Naive thymus-derived CD4-positive, alpha-beta T cell (primary cell): ENCODE measurements around the gene WFDC1. TPM values are rescaled to one million over a fixed set of nuclear protein-coding genes. Genes with fewer than 3 reads are reported as not detected.

Experiments used
- ATAC-seq: fragments of 150-1000 bp; cut with Tn5 transposase; 2 replicates; pipeline ENCODE4 v1.10.0; 2021; ENCODE audit warnings: mild to moderate bottlenecking, moderate library complexity
- CTCF ChIA-PET: fragments of 350-600 bp; sonication (Branson Sonifier 250); formaldehyde crosslinking; loops from one replicate; lab custom pipeline; 2021; ENCODE audit warnings: antibody characterized with exemption; lab: Charles Lee
- POLR2A ChIA-PET: fragments of 350-600 bp; sonication (Branson Sonifier 250); formaldehyde crosslinking; loops from one replicate; lab custom pipeline; 2021; ENCODE audit warnings: antibody characterized with exemption, inconsistent platforms; lab: Charles Lee
- DNase-seq, 9 donors: peaks; one replicate each; pipeline versions ENCODE4 v3.0.0 to v3.0.0-alpha.2; 2020 to 2022; ENCODE audit warnings: mixed read lengths in 1 of 9
- H3K27ac ChIP-seq: one replicate; pipeline ENCODE4 v1.7.0; 2013; ENCODE audit warnings: mild to moderate bottlenecking, low read depth, low read length, moderate library complexity
- H3K27me3 ChIP-seq, 2 donors: one replicate each; pipeline ENCODE4 v1.7.0; 2013; ENCODE audit warnings: low read length in 2 of 2, mild to moderate bottlenecking in 2 of 2, moderate library complexity in 2 of 2; ENCODE audit not compliant: control insufficient read depth in 2 of 2, insufficient read depth in 2 of 2
- H3K36me3 ChIP-seq, 3 experiments: 1 replicate in 2 of 3; 2 replicates in 1 of 3; pipeline ENCODE4 v1.7.0; 2013; ENCODE audit warnings: low read length in 3 of 3, mild to moderate bottlenecking in 3 of 3, moderate library complexity in 1 of 3; ENCODE audit not compliant: insufficient read depth in 3 of 3, control insufficient read depth in 2 of 3
- H3K4me1 ChIP-seq, 2 donors: one replicate each; pipeline ENCODE4 v1.7.0; 2013; ENCODE audit warnings: low read length in 2 of 2, mild to moderate bottlenecking in 2 of 2, moderate library complexity in 1 of 2; ENCODE audit not compliant: control insufficient read depth in 2 of 2, insufficient read depth in 2 of 2
- H3K4me3 ChIP-seq: 2 replicates; pipeline ENCODE4 v1.7.0; 2013; ENCODE audit warnings: mild to moderate bottlenecking, low read length
- H3K9me3 ChIP-seq, 3 experiments: 1 replicate in 2 of 3; 2 replicates in 1 of 3; pipeline ENCODE4 v1.7.0; 2013; ENCODE audit warnings: low read length in 3 of 3; ENCODE audit not compliant: control insufficient read depth in 2 of 3
- H3K27ac Mint-ChIP-seq, 9 donors: one replicate each; pipeline ENCODE4 v1.8.0; 2020 to 2022; ENCODE audit warnings: mixed read lengths in 9 of 9, mild to moderate bottlenecking in 8 of 9, moderate library complexity in 5 of 9, inconsistent platforms in 2 of 9
- H3K27me3 Mint-ChIP-seq, 5 donors: one replicate each; pipeline ENCODE4 v1.8.0; 2021 to 2022; ENCODE audit warnings: mixed read lengths in 5 of 5, mild to moderate bottlenecking in 1 of 5
- H3K36me3 Mint-ChIP-seq, 5 donors: one replicate each; pipeline ENCODE4 v1.8.0; 2020 to 2022; ENCODE audit warnings: mixed read lengths in 5 of 5, mild to moderate bottlenecking in 3 of 5, inconsistent platforms in 1 of 5
- H3K4me1 Mint-ChIP-seq, 7 donors: one replicate each; pipeline ENCODE4 v1.8.0; 2020 to 2022; ENCODE audit warnings: mixed read lengths in 7 of 7, mild to moderate bottlenecking in 3 of 7, inconsistent platforms in 1 of 7
- H3K4me3 Mint-ChIP-seq, 10 donors: one replicate each; pipeline ENCODE4 v1.8.0; 2020 to 2022; ENCODE audit warnings: mild to moderate bottlenecking in 10 of 10, mixed read lengths in 10 of 10, moderate library complexity in 6 of 10, inconsistent platforms in 2 of 10
- H3K9me3 Mint-ChIP-seq, 11 donors: one replicate each; pipeline ENCODE4 v1.8.0; 2020 to 2022; ENCODE audit warnings: mixed read lengths in 11 of 11, mild to moderate bottlenecking in 4 of 11, inconsistent platforms in 1 of 11, moderate library complexity in 1 of 11
- intact Hi-C, 2 donors: fragments of 100-400 bp; cut with micrococcal nuclease; formaldehyde crosslinking; loops; one replicate each; pipeline ENCODE4 v1.15.1; 2023
- polyA plus RNA-seq, 2 donors: library from polyadenylated mRNA; unstranded; fragments of 300-500 nt; fragmentation: Illumina TruSeq; gene quantifications; one replicate each; pipeline ENCODE4 v1.2.3, GENCODE V29; 2021
- total RNA-seq, 6 experiments: library from RNA in 5 of 6; stranded (reverse) in 5 of 6; gene quantifications; 1 replicate in 5 of 6; 2 replicates in 1 of 6; pipeline ENCODE4 v1.2.3 and lab custom pipeline; 2021 to 2026

Gene WFDC1
- total and polyA plus RNA-seq, 7 experiments from 2014 or later: not detected

DNA sequence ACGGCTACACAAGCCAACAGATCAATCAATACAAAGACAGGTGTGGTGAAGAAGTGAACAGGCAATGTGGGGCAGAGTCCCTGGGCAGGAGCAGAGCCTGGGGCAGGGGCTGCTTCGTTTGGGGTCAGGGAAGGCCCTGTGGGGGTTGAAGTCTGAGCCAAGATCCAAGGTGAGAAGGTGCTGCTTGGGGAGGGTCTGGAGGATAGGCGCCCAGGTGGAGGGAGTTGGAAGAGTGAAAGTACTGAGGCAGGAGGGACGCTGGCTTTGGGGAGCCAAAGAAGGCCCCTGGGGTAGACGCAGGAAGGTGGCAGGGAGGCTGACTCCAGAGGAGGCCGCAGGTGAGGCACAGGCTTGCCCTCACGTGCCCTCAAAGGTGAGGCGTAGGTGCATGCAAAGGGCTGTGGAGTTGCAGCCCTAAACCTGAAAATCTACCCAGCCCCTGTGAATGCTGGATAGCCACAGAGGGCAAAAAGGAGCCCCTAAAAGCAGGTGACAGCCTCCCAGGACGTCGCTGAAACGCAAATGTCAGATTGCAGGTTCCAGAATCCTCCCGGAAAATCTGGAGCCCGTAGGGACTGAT lies 33.3 kb downstream of the WFDC1 start:
- intact Hi-C loops: no loop called here
- H3K36me3 ChIP-seq: no peaks in the 10 kb centered on the region
- no peaks in the 10 kb centered on the region for H3K27me3 ChIP-seq
- Mint-ChIP-seq H3K4me3 (no peak overlapping the region), H3K27ac (no peak overlapping the region), H3K27me3 (peaks cover 0 to 8% (median 5%) of the 10 kb centered on the region in 5 donors), H3K4me1 (peaks cover 0 to 2% (median 0%) of the 10 kb centered on the region in 7 donors), H3K36me3 (no peaks in the 10 kb centered on the region), H3K9me3 (no peaks in the 10 kb centered on the region)
- ATAC-seq (no peak), DNase-seq (no peak)
- H3K4me1 ChIP-seq: no peaks in the 10 kb centered on the region
- ChIA-PET POLR2A (no interaction called here), CTCF (no interaction called here)
- no peak overlapping the region for H3K4me3 ChIP-seq
- H3K9me3 ChIP-seq: no peaks in the 10 kb centered on the region
- H3K27ac ChIP-seq: no peak overlapping the region

DNA sequence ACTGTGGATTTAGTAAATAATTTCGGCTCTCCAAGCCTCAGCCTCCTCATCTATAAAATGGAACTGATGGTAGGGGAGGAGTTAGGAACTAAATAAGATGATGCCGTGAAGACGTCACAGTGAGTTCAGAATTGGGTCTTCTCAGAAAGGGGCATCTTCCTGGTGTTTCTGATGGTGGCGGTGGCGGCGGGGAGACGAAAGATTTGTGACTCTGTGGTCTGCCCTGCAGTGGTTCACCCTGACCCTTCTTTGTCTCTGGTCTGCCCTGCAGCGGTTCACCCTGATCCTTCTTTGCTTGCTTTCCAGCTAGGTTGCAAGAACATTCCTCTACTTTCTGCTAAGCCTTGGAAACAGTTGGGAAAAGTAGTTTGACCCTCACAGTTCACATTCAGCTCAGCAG lies 34.3 kb downstream of the WFDC1 start:
- Mint-ChIP-seq H3K4me1 (peaks cover 0 to 2% (median 0%) of the 10 kb centered on the region in 7 donors), H3K36me3 (no peaks in the 10 kb centered on the region)

DNA sequence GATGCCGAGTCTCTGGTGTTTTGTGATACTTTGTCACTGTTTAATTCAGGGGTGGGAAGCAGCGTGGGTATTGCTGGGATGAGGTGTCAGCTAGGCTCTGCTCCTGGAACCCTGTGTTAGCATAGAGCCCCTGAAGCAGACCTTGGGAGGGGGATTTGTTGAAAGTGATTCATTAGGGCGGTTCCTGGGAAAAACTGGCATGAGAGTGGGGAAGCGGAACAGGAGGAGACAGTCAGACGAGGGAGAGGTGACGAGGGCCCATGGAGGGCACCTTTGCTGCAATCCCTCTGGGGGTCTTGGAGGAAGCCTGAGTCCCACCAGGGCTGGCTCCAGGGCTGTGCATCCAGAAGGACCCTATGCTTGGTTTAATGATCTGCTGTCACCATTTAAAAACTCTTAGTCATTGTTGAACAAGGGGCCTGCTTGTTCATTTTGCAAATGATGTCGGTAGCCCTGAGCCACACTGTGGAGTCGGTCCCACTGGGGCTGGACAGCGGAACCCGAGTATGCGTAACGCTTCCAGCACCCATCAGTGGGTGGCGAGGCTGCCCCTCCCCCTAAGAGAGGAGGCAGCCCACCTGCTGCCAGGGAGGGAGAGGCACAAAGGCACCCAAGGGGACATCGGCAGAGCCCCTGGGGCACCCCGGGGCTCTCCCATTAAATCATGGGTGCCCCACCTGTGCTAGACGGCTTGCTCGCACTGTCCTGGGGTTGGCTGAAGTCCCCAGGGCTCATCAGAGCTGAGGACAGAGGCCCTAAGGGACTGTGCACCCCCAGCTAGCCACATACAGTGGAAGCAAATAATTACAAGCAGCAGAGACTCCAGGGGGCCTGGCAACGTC lies 35.4 kb downstream of the WFDC1 start:
- intact Hi-C loops: no loop called here
- ATAC-seq: no peak
- H3K36me3 Mint-ChIP-seq: peaks cover 0 to 3% (median 0%) of the 10 kb centered on the region in 5 donors
- H3K4me3 Mint-ChIP-seq: no peak overlapping the region
- H3K4me3 ChIP-seq: no peak overlapping the region
- CTCF ChIA-PET: no interaction called here
- H3K9me3 ChIP-seq: no peaks in the 10 kb centered on the region
- peaks cover 0 to 2% (median 0%) of the 10 kb centered on the region in 7 donors for H3K4me1 Mint-ChIP-seq
- no peak overlapping the region for H3K27ac Mint-ChIP-seq
- H3K4me1 ChIP-seq: no peaks in the 10 kb centered on the region
- H3K27me3 ChIP-seq: no peaks in the 10 kb centered on the region
- POLR2A ChIA-PET: no interaction called here
- peaks cover 0 to 7% (median 2%) of the 10 kb centered on the region in 11 donors for H3K9me3 Mint-ChIP-seq
- H3K27me3 Mint-ChIP-seq: peaks cover 0 to 8% (median 5%) of the 10 kb centered on the region in 5 donors
- DNase-seq: no peak
- no peaks in the 10 kb centered on the region for H3K36me3 ChIP-seq
- no peak overlapping the region for H3K27ac ChIP-seq

More for the DNA sequence above, 34.3 kb downstream of the WFDC1 start:
- ChIA-PET POLR2A (no interaction called here), CTCF (no interaction called here)
- intact Hi-C loops: no loop called here
- Histone ChIP-seq H3K27me3 (no peaks in the 10 kb centered on the region), H3K9me3 (no peaks in the 10 kb centered on the region), H3K4me3 (no peak overlapping the region), H3K4me1 (no peaks in the 10 kb centered on the region), H3K36me3 (no peaks in the 10 kb centered on the region), H3K27ac (no peak overlapping the region)
- peaks cover 0 to 8% (median 5%) of the 10 kb centered on the region in 5 donors for H3K27me3 Mint-ChIP-seq
- H3K9me3 Mint-ChIP-seq: peaks cover 0 to 2% (median 0%) of the 10 kb centered on the region in 11 donors
- DNase-seq (no peak), ATAC-seq (no peak)
- H3K4me3 Mint-ChIP-seq: no peak overlapping the region
- no peak overlapping the region for H3K27ac Mint-ChIP-seq

DNA sequence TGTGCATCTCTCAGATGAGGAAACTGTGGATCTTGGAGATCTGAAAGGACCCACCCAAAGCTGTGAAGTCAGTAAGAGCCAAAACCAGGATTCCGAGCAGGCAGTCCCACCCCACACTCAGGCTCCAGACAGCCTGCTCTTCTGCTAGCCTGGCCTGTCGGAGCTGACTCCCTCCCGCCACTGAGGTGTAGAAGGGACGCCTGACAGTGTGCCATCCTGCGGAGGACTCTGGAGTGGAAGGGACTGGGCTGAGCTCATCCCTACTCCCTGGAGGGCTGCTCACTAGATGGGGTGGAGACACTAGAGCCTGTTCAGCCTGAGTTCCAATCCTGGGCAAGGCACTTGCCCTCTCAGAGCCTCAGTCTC lies 36.0 kb downstream of the WFDC1 start:
- Histone ChIP-seq H3K36me3 (no peaks in the 10 kb centered on the region), H3K9me3 (no peaks in the 10 kb centered on the region), H3K27ac (no peak overlapping the region), H3K4me3 (no peak overlapping the region), H3K27me3 (no peaks in the 10 kb centered on the region), H3K4me1 (no peaks in the 10 kb centered on the region)
- Mint-ChIP-seq H3K27me3 (peaks cover 0 to 8% (median 5%) of the 10 kb centered on the region in 5 donors), H3K4me3 (no peak overlapping the region), H3K36me3 (peaks cover 0 to 7% (median 0%) of the 10 kb centered on the region in 5 donors), H3K4me1 (peaks cover 0 to 2% (median 0%) of the 10 kb centered on the region in 7 donors), H3K9me3 (peaks cover 0 to 12% (median 7%) of the 10 kb centered on the region in 11 donors), H3K27ac (no peak overlapping the region)
- intact Hi-C loops: no loop called here
- ChIA-PET POLR2A (no interaction called here), CTCF (interaction anchor here (0.6 kb wide), 1 partner anchor 368 kb away, joined by 5 read pairs; no protein-coding TSS in a partner anchor)
- DNase-seq (no peak), ATAC-seq (no peak)

DNA sequence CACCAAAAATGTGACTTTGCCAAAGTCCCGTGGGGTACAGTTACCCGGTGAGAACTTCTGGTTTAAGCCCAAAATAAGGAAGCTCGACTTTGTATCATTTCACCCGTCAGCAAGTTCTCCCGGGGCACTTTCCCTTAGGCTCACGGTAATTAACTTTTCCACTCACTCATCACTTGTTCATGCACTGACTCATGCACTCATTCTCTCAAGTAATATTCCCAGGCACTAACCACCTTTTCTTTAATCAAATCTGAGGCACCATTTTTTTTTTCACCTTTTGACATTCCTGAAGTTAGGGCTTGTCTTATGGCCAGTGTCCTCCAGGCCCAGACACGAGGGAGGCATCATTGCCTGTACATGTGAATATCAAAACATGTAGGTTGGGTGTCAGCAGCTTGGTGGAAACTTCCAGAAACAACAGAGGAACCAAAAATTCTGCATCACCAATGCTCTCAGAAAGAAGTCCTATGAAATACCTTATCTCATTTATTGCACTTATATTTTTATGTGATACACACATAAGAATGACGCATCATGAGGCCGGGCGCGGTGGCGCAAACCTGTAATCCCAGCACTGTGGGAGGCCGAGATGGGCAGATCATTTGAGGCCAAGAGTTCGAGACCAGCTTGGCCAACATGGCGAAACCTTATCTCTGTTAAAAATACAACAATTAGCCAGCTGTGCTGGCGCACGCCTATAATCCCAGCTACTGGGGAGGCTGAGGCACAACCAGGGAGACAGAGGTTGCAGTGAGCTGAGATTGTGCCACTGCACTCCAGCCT lies 37.5 kb downstream of the WFDC1 start:
- Histone ChIP-seq H3K4me3 (no peak overlapping the region), H3K4me1 (no peaks in the 10 kb centered on the region), H3K27me3 (no peaks in the 10 kb centered on the region), H3K36me3 (no peaks in the 10 kb centered on the region), H3K27ac (no peak overlapping the region), H3K9me3 (no peaks in the 10 kb centered on the region)
- Mint-ChIP-seq H3K9me3 (peaks cover 2 to 24% (median 14%) of the 10 kb centered on the region in 11 donors), H3K27me3 (peaks cover 0 to 8% (median 5%) of the 10 kb centered on the region in 5 donors), H3K4me1 (peaks cover 0 to 2% (median 0%) of the 10 kb centered on the region in 7 donors), H3K36me3 (peaks cover 0 to 8% (median 0%) of the 10 kb centered on the region in 5 donors), H3K27ac (no peak overlapping the region), H3K4me3 (no peak overlapping the region)
- POLR2A ChIA-PET: no interaction called here
- no peak for ATAC-seq
- DNase-seq: no peak
- CTCF ChIA-PET: no interaction called here
- intact Hi-C loops: no loop called here

GRCh38 chr16:84332975-84333684 lies 38.5 kb downstream of the WFDC1 start:
- Mint-ChIP-seq H3K9me3 (peaks cover 2 to 29% (median 18%) of the 10 kb centered on the region in 11 donors), H3K36me3 (peaks cover 0 to 8% (median 0%) of the 10 kb centered on the region in 5 donors), H3K27me3 (peaks cover 0 to 5% (median 0%) of the 10 kb centered on the region in 5 donors), H3K4me1 (no peaks in the 10 kb centered on the region), H3K27ac (no peak overlapping the region), H3K4me3 (no peak overlapping the region)
- DNase-seq (no peak), ATAC-seq (no peak)
- Histone ChIP-seq H3K4me3 (no peak overlapping the region), H3K4me1 (no peaks in the 10 kb centered on the region), H3K27me3 (no peaks in the 10 kb centered on the region), H3K36me3 (no peaks in the 10 kb centered on the region), H3K27ac (no peak overlapping the region), H3K9me3 (no peaks in the 10 kb centered on the region)
- CTCF ChIA-PET: no interaction called here
- POLR2A ChIA-PET: no interaction called here
- intact Hi-C loops: no loop called here
